PC-3 (cell line): ENCODE results near the gene THOC6. TPM values are rescaled to one million over a fixed set of nuclear protein-coding genes. Genes with fewer than 3 reads are reported as not detected.

ENCODE experiments used
- ATAC-seq: fragments of 200-7000 bp; cut with Tn5 transposase; 2 replicates; pipeline ENCODE4 v1.9.1; 2020; ENCODE audit warnings: mild to moderate bottlenecking, moderate library complexity
- BruUV-seq: library from RNA; stranded (reverse); fragments of 400-500 nt; replicated peaks from 2 replicates; lab custom pipeline; 2021; lab: Mats Ljungman, UMichigan
- CTCF ChIA-PET: fragments of 300-600 bp; sonication (Branson Sonifier 250); formaldehyde crosslinking; loops from one replicate; lab custom pipeline; 2022; ENCODE audit warnings: antibody characterized with exemption; lab: Charles Lee
- POLR2A ChIA-PET: fragments of 300-600 bp; sonication (Branson Sonifier 250); formaldehyde crosslinking; loops from one replicate; lab custom pipeline; 2022; ENCODE audit warnings: antibody characterized with exemption; ENCODE audit not compliant: unreplicated experiment; lab: Charles Lee
- DNase-seq: peaks from one replicate; pipeline ENCODE4 v3.0.0-alpha.2; 2015
- H2AFZ ChIP-seq: fragments of 300-600 bp; sonication (generic); 2 replicates; pipeline ENCODE4 v1.6.0; 2016; ENCODE audit warnings: antibody characterized with exemption, low read length
- H3F3A ChIP-seq: fragments of 300-600 bp; sonication (generic); one replicate; pipeline ENCODE4 v1.6.0; 2017; ENCODE audit warnings: antibody characterized with exemption, low read length, control low read depth, mild to moderate bottlenecking; ENCODE audit not compliant: unreplicated experiment
- H3K27ac ChIP-seq: fragments of 300-600 bp; sonication (generic); 2 replicates; pipeline ENCODE4 v1.5.1; 2016; ENCODE audit warnings: mild to moderate bottlenecking, low read length
- H3K27me3 ChIP-seq: fragments of 300-600 bp; sonication (generic); 2 replicates; pipeline ENCODE4 v1.6.1; 2016; ENCODE audit warnings: low read length, mixed read lengths
- H3K36me3 ChIP-seq: fragments of 300-600 bp; sonication (generic); 2 replicates; pipeline ENCODE4 v1.6.1; 2016; ENCODE audit warnings: low read depth, mixed run types, low read length, mixed read lengths
- H3K4me1 ChIP-seq: fragments of 300-600 bp; sonication (generic); 2 replicates; pipeline ENCODE4 v1.5.1; 2016; ENCODE audit warnings: low read length; ENCODE audit not compliant: insufficient read depth
- H3K4me2 ChIP-seq: fragments of 300-600 bp; sonication (generic); 2 replicates; pipeline ENCODE4 v1.6.0; 2016; ENCODE audit warnings: low read length
- H3K4me3 ChIP-seq: fragments of 300-600 bp; sonication (generic); 2 replicates; pipeline ENCODE4 v1.5.1; 2016; ENCODE audit warnings: mild to moderate bottlenecking, low read length, mixed read lengths
- H3K79me2 ChIP-seq: fragments of 300-600 bp; sonication (generic); 2 replicates; pipeline ENCODE4 v1.6.1; 2017; ENCODE audit warnings: low read length, mixed read lengths
- H3K9ac ChIP-seq: fragments of 300-600 bp; sonication (generic); 2 replicates; pipeline ENCODE4 v1.6.0; 2016; ENCODE audit warnings: mild to moderate bottlenecking, low read length
- H3K9me2 ChIP-seq: fragments of 300-600 bp; sonication (generic); replicated peaks from 2 replicates; pipeline ENCODE4 v1.6.1; 2016; ENCODE audit warnings: mixed run types, low read length, mixed read lengths
- H3K9me3 ChIP-seq: fragments of 300-600 bp; sonication (generic); 2 replicates; pipeline ENCODE4 v1.6.1; 2016; ENCODE audit warnings: low read length, mixed read lengths
- H4K20me1 ChIP-seq: fragments of 300-600 bp; sonication (generic); 2 replicates; pipeline ENCODE4 v1.6.1; 2016; ENCODE audit warnings: low read length, mixed read lengths
- CTCF ChIP-seq: fragments of 300-600 bp; sonication (generic); conservative IDR thresholded peaks from 2 replicates; pipeline ENCODE4 v1.5.1; 2017; ENCODE audit warnings: antibody characterized with exemption, low read depth, mild to moderate bottlenecking, low read length
- EZH2 ChIP-seq: fragments of 300-600 bp; sonication (generic); IDR thresholded peaks from one replicate; pipeline ENCODE4 v1.6.1; 2017; ENCODE audit warnings: antibody characterized with exemption, mild to moderate bottlenecking, low read length; ENCODE audit not compliant: unreplicated experiment
- EZH2phosphoT487 ChIP-seq: fragments of 300-600 bp; sonication (generic); IDR thresholded peaks from 2 replicates; pipeline ENCODE4 v1.6.1; 2018; ENCODE audit warnings: mild to moderate bottlenecking, antibody characterized with exemption, low read length, borderline replicate concordance
- intact Hi-C: fragments of 100-400 bp; cut with micrococcal nuclease; formaldehyde crosslinking; loops from 2 replicates; pipeline ENCODE4 v1.9.0; 2023
- total RNA-seq: library from RNA; depleted of rRNA; stranded (reverse); fragments of >200 nt; gene quantifications from 2 replicates; pipeline ENCODE4 v1.2.3, GENCODE V29; 2014

The THOC6 gene
- total RNA-seq, 1 experiment from 2014 or later = 40.3 TPM

DNA sequence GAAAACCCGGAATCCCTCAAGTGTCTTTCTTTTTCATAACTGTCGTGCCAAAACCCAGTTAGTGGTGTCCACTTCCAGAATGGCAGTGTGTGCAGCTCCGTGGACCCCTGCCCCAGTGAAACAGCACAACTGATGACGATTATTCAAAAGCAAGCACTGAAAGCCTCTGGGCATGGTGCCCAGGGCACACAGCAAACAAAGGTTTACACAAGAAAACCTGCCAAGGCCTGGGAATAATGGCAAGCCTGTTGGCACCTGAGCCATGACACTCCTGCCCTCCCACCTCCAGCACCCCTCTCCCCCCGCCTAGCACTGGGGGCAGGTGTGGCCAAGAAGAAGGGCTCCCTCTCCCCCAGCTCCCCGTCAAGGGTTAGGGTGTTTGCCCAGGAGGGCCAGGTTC lies 46.4 kb upstream of the THOC6 start:
- ATAC-seq (peak; percentile 24), DNase-seq (peak; percentile 69)
- H2AFZ ChIP-seq = no peak overlapping the region
- intact Hi-C loops = no loop called here
- no peaks in the 10 kb centered on the region for H4K20me1 ChIP-seq
- H3K4me2 ChIP-seq = peak overlapping the region; percentile 67
- no peaks in the 10 kb centered on the region for H3K9me3 ChIP-seq
- H3K36me3 ChIP-seq = peaks cover 6% of the 10 kb centered on the region; the same call in 1 of the 2 replicates
- POLR2A ChIA-PET = no interaction called here
- TF ChIP-seq EZH2 (no peak), CTCF (no peak), EZH2phosphoT487 (no peak)
- no TSS peak for BruUV-seq
- CTCF ChIA-PET = no interaction called here
- H3K27ac ChIP-seq = peak overlapping the region; percentile 59
- H3K4me3 ChIP-seq = peak overlapping the region; percentile 27; the same call in 1 of the 2 replicates
- no peaks in the 10 kb centered on the region for H3F3A ChIP-seq
- peaks cover 34% of the 10 kb centered on the region for H3K79me2 ChIP-seq
- H3K4me1 ChIP-seq = peaks cover 19% of the 10 kb centered on the region
- H3K9ac ChIP-seq = no peak overlapping the region
- no peaks in the 10 kb centered on the region for H3K27me3 ChIP-seq
- no peaks in the 10 kb centered on the region for H3K9me2 ChIP-seq

GRCh38 chr16:2979669-2980226 lies 44.1 kb upstream of the THOC6 start:
- Histone ChIP-seq H3K36me3 (peaks cover 6% of the 10 kb centered on the region; the same call in 1 of the 2 replicates), H3K9me2 (no peaks in the 10 kb centered on the region), H3K79me2 (peaks cover 34% of the 10 kb centered on the region), H4K20me1 (no peaks in the 10 kb centered on the region), H3F3A (no peaks in the 10 kb centered on the region), H2AFZ (peak overlapping the region; percentile 65), H3K4me2 (peak overlapping the region; percentile 98), H3K27me3 (no peaks in the 10 kb centered on the region), H3K4me3 (peak overlapping the region; percentile 93), H3K9me3 (no peaks in the 10 kb centered on the region), H3K27ac (peak overlapping the region; percentile 59), H3K9ac (peak overlapping the region; percentile 98), H3K4me1 (peaks cover 19% of the 10 kb centered on the region)
- ChIA-PET POLR2A (no interaction called here), CTCF (no interaction called here)
- BruUV-seq = no TSS peak
- ATAC-seq (peak; percentile 10), DNase-seq (no peak)
- intact Hi-C loops = loop anchor here (1.0 kb wide), 1 partner anchor 45 kb away; the partner anchor contains the start of gene THOC6
- TF ChIP-seq EZH2 = no peak

DNA sequence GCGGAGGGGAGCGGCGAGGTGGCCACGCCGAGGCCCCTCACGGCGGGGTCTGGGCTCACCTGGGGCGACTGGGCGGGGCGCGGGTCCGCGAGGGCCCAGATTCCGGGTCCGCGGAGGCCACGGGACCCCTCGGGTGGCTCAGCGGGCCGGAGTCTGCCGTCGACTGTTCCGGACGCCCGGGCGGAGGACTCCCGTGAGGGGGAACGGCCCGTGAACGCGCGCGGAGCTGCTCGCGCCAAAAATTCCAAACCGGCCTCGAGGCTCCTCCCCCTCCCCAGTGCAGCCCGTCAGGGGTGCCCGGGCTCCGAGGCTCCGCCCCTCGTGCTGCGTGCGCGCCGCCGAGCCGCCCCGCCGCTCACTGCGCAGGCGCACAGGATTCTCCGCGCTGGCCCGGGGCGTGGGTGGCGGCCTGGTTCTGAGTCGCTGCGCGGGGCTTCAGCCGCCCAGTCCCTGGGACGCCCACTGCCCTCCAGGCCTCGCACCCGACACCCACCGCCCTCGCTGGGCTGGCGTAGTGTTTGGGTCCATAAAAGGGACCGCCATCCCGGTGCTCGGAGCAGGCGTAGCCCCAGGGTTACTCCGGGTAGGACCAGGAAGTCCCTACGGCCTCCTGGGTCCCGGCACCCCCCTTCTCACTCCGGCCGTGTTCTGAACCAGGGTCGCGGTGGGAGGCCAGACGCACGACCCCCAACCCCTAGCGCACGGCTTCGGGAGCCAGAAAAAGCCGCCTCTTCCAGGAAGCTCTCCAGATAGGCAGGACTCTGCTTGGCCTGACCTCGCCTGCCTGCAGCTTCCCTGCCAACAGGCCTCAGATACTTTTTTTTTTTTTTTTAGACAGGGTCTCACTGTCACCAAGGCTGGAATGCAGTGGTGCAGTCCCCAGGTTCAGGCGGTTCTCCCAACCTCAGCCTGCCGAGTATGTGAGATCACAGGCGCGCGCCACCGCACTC lies 43.3 kb upstream of the THOC6 start, which contains the start of gene PKMYT1:
TSS of gene PKMYT1 (minus strand) at position 220 of the 950 bp plus-strand sequence. CDS start 789 bp downstream, outside the sequence.
- H3K4me1 ChIP-seq = peaks cover 19% of the 10 kb centered on the region
- peak within 1 kb of the TSS; percentile 98 for H3K9ac ChIP-seq
- no peaks in the 10 kb centered on the region for H4K20me1 ChIP-seq
- ATAC-seq = peak; percentile 71
- TF ChIP-seq EZH2phosphoT487 (no peak), EZH2 (no peak), CTCF (no peak)
- ChIA-PET CTCF (no interaction called here), POLR2A (interaction anchor here (0.6 kb wide), 1 partner anchor 68 kb away, joined by 6 read pairs; no protein-coding TSS in a partner anchor)
- H3K36me3 ChIP-seq = peaks cover 5% of the 10 kb centered on the region; the same call in 1 of the 2 replicates
- no peaks in the 10 kb centered on the region for H3K27me3 ChIP-seq
- peak; percentile 88 for DNase-seq
- H3K27ac ChIP-seq = peak within 1 kb of the TSS; percentile 65
- H3K4me3 ChIP-seq = peak within 1 kb of the TSS; percentile 93
- TSS peak; percentile 78 for BruUV-seq
- H2AFZ ChIP-seq = peak within 1 kb of the TSS; percentile 66
- H3K9me2 ChIP-seq = no peaks in the 10 kb centered on the region
- no peaks in the 10 kb centered on the region for H3F3A ChIP-seq
- H3K9me3 ChIP-seq = no peaks in the 10 kb centered on the region
- H3K4me2 ChIP-seq = peak within 1 kb of the TSS; percentile 98
- intact Hi-C loops = loop anchor here (1.0 kb wide), 1 partner anchor 44 kb away; the partner anchor contains the start of gene THOC6
- H3K79me2 ChIP-seq = peaks cover 34% of the 10 kb centered on the region
